NOMO-1 (cell line): ENCODE measurements around the gene PPP1R13L.
A peak's percentile ranks its signal among the peaks of the same experiment; 100 is the strongest.

Source experiments
- DNase-seq, 2 experiments: peaks; one replicate each; lab custom pipeline; 2025; ENCODE audit not compliant: unreplicated experiment in 2 of 2; lab: John Stamatoyannopoulos, UW

PPP1R13L gene

DNA sequence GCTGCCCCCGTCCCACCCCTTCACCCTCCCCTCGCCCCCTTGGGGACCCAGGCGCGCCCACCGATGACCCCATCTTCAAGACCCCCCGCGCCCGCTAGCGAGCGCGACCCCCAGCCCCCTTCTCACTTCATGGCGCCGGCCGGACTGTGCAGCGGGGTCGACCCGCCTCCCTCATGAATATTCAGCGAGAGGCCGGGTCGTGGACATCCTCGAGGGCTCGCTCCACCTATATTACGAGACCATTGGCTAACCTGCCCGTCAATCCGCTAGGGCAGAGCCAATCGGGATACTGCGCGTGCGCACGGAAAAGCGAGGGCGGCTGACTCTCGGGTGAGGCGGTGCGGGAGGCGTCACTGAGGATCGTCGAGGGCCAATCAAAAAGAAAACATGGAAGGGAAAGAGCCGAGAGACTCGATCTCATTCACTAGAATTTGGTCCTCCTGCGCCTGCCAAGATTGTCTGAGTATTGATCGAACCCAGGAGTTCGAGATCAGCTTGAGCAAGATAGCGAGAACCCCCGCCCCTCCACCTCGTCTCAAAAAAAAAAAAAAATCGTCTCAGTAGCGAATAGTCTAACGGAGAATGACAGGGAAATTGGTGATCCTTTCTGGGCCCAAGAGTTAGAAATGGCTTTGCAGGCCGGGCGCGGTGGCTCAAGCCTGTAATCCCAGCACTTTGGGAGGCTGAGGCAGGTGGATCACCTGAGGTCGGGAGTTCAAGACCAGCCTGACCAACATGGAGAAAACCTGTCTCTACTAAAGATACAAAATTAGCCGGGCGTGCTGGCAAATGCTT lies 34.3 kb downstream of the PPP1R13L start, which contains the start of gene ERCC2:
Gene ERCC2, minus strand, starts transcription at position 164 of the 795 bp plus-strand sequence. Its CDS starts 33 bp downstream, at position 131.
- DNase-seq: peak; percentile 95 to 96

- no peak for DNase-seq
Observed at GRCh38 chr19:45368737-45369340, 36.0 kb downstream of the PPP1R13L start.

GRCh38 chr19:45368127-45368526 lies 36.7 kb downstream of the PPP1R13L start:
- DNase-seq: no peak

DNA sequence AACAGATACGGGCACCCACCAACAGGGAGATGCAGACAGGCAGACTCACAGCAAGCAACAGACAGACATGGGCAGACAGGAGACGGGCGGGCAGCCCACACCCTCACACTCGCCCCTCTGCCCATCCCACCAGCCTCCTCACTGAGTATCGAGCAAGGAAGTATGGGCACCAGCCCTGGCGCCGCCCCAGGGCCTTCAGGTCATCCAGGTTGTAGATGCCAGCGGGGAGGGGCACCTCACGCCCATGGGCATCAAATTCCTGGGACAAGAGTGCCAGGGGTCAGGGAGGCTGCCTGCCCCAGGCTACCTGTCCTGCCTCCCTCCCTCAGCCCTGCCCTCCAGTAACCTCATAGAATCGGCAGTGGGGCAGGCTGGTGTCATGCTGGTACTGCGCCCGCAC lies 40.2 kb downstream of the PPP1R13L start:
- no peak for DNase-seq

DNA sequence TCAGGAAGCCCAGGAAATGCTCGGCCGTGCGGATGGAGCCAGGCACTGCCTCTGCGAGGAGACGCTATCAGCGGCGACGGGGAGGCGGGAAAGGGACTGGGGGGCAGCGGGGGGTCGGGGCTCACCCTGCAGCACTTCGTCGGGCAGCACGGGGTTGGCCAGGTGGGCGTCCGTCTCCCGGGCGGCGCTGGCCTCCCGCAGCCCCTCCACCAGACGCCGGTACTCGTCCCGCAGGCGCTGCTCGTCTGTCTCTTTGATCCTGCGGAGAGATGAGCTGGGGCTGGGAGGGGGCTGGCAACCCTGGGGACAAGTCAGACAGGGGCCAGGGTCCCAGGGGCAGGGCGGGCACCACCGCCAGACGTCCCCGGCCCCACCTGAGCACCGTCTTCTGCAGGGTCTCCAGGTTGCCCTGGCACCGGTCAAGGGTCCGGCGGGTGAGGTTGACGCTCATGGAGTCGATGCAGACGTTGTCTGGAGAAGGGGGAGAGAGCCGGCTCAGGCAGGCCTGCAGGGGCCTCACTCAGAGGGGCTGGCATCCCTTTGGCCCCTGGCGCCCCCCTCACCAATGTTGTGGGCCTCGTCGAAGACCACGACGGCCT lies 40.9 kb downstream of the PPP1R13L start:
- no peak for DNase-seq

- no peak for DNase-seq
Observed at GRCh38 chr19:45362291-45362690, 42.6 kb downstream of the PPP1R13L start.

DNA sequence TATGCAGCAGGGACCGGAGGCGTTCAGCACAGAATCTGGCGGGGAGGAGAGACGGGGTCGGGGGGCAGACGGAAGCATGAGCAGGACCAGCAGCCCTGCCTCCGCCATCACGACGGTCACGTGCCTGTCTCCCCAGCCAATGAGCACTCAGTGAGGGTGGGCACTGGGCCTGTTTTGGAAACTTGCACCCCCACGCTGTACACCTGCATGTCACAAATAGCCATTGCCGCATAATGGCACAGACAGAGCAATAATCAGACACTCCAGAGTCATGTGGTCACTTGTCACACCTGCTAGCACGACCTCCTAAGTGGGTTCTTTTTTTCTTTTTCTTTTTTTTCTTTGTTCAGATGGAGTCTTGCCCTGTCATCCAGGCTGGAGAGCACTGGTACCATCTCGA lies 43.3 kb downstream of the PPP1R13L start:
- DNase-seq: no peak

DNA sequence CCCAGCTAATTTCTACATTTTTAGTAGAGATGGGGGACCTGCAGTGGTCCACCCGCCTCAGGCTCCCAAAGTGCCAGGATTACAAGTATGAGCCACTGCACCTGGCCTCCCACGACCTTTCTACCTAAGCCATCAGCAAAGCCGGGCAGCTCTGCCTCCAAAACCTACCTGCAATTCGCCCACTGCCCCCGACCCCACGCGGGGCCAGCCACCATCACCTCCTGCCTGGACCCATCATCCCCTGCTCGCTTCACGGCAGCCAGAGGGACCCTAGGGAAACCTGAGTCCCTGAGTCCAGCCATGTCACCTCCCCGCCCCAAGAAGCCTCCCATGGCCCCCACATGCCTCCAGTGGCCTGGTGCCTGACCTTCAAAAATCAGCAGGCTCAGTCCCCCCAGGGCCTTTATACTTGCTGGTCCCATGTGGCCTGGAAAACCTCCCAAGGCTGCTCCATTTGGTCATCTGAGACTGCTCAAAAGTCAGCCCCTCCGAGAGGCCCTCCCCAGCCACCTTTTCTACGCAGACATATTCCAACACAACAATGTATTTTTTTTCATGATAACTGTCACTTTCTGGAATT lies 46.6 kb downstream of the PPP1R13L start:
- no peak for DNase-seq

DNA sequence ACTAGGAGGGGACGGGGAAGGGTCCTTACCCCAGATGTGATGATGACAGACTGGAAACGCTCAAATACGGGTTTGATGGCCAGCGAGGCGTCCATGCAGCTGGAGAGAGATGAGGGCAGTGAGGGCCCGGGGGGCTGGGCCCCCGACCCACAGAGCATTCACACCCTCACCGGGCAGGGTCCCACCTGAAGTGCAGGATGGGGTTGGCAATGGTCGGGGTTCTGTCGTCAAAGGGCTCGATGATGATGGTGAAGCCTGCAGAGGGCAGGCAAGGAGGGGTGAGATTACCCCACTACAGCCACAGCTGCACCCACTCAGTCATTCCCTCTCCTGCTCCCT lies 47.5 kb downstream of the PPP1R13L start:
- DNase-seq: no peak

- DNase-seq: no peak
Observed at GRCh38 chr19:45356760-45357444, 48.0 kb downstream of the PPP1R13L start.

DNA sequence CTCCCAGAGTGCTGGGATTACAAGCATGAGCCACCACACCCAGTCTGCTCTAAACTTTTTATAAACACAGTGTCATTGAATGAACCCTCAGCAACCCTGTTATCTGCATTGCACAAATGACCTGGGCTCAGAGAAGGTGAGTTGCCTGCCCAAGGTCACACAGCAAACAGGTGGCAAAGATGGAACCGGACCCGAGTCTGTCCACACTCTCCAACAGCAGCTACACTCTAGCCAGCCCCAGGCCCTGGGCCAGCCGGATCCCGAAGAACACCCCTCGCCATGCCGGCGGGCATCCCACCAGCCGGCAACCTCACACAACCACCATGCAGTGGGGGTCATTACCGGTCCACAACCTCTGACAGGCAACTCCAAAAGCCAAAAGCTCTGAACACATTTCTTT lies 49.0 kb downstream of the PPP1R13L start:
- DNase-seq: no peak

DNA sequence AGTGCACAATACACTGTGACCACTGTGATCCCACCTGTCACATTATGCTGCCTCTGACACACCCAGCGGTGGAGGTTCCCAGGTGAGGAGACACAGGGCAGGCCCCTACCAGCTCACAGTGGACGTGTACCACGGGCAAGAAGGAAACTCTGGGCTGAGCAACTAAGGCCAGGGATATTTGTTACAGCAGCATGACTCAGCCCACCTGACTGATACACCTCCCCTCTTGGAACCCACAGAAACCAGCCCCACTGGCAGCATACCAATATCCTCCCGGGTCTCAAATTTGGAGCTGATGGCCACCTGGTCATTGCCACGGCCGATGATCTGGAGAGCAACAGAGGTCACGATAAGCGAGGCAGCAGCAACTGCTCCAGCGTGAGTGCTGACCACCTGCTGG lies 49.5 kb downstream of the PPP1R13L start:
- no peak for DNase-seq

DNA sequence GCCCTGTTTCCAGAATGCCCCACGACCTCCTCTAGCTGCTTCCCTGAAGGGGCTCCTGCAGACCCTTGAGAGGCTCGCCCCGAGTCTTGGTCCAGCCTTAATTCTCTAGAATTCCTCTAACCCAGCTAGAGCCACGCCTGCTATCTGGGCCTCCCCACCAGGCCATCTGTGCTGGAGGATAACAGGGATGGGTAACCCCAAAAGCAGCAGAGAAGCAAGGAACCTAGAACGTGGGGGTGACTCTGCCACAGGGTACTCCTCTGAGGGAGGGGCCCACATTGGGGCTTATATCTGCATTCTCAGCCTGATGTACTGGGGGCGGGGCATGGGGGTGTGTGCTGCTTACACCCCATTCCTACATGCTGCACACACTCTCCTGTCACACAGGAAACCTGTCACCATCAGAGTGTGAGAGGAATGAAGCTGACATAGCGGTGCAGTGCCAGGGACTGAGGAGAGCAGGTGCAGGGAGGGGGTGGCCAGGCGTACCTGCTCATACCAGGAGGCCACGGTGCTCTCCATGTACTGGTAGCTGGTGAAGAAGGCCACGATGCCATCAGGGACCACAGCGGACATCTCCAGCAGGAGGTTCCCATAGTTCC lies 50.5 kb downstream of the PPP1R13L start:
- DNase-seq: no peak

GRCh38 chr19:45352914-45353796 lies 51.7 kb downstream of the PPP1R13L start:
- DNase-seq: no peak

DNA sequence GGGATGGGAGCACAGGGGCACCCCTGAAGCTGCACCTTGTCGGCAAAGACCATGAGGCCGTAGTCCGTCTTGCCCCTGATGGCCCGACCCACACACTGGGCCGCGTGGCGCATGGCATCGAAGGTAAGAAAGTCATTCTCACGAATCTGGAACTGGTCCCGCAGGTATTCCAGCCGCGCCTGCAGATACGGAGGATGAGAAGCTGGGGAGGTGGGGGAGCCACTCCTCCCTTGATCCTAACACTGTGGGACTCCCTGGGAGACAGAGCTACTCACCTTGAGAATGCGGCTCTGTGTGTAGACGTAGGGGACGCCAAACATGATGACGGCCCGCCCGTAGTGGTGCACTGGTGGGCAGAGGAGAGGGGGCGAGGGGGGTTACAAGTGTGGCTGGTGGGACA lies 52.4 kb downstream of the PPP1R13L start:
- DNase-seq: no peak

GRCh38 chr19:45352062-45352461 lies 52.8 kb downstream of the PPP1R13L start:
- DNase-seq: no peak

- no peak for DNase-seq
Observed at GRCh38 chr19:45351401-45351952, 53.4 kb downstream of the PPP1R13L start.

DNA sequence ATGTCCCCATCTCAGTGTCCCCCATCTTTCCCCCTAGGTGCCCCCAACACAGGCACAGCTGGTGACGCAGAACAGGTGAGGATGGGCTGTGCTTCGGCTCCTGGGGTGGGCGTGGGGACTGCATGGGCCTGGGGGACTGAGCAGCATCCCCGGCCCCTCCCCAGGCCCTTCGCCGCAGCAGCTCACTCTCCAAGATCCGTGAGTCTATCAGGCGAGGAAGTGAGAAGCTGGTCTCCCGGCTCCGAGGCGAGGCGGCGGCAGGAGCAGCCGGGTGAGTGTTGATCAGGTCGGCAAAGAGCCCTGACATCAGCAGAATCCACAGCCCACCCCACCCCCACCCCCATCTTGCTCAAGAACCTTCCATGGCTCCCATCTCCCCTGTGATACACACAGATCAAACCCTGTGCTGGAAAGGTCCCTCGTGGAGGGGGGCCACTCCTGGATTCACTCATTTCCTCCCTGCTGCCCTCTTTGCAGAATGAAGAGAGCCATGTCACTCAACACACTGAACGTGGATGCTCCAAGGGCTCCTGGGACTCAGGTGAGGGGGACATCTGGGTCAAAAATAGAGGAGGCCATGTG lies 54.3 kb downstream of the PPP1R13L start:
- no peak for DNase-seq

GRCh38 chr19:45349430-45349941 lies 55.4 kb downstream of the PPP1R13L start:
- no peak for DNase-seq
